Skeletal muscle satellite cell (primary cell): ENCODE measurements around the gene FBP1.

Source experiments
- H3K27me3 ChIP-seq: 2 replicates; pipeline ENCODE4 v1.7.0; 2013; ENCODE audit warnings: low read length; ENCODE audit not compliant: control insufficient read depth, insufficient read depth
- H3K36me3 ChIP-seq: 2 replicates; pipeline ENCODE4 v1.7.0; 2013; ENCODE audit warnings: mild to moderate bottlenecking, control low read depth, low read length; ENCODE audit not compliant: insufficient read depth
- H3K4me1 ChIP-seq: 2 replicates; pipeline ENCODE4 v1.7.0; 2013; ENCODE audit warnings: low read length; ENCODE audit not compliant: control insufficient read depth, insufficient read depth
- H3K4me2 ChIP-seq: 2 replicates; pipeline ENCODE4 v1.7.0; 2013; ENCODE audit warnings: mild to moderate bottlenecking, low read length
- H3K4me3 ChIP-seq: 2 replicates; pipeline ENCODE4 v1.7.0; 2013; ENCODE audit warnings: low read length
- H3K9ac ChIP-seq: 2 replicates; pipeline ENCODE4 v1.7.0; 2013; ENCODE audit warnings: mild to moderate bottlenecking, low read depth, low read length, moderate library complexity
- H3K9me3 ChIP-seq: replicated peaks from 2 replicates; pipeline ENCODE4 v1.7.0; 2013; ENCODE audit warnings: mild to moderate bottlenecking, control low read depth, low read length

Gene FBP1

DNA sequence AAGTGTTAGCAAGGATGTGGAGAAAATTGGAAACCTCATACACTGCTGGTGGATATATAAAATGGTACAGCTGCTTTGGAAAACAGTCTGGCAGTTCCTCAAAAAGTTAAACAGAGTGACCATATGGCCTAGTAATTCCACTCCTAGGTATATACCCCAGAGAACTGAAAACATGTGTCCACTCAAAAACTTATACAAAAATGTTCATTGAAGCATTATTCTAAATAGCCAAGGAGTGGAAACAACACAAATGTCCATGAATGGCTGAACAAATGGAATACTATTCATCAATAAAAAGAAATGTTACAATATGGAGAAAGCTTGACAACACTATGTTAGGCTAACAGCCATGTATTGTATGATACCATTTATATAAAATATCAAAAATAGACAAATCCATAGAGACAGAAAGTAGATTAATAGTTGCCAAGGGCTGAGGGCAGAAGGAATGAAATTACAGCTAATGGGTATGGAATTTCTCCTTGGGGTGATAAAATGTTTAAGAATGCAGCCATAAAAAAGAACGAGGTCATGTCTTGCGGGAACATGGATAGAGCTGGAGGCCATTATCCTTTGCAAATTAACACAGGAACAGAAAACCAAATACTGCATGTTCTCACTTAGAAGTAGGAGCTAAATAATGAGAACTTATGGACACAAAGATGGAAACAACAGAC lies 33.6 kb upstream of the FBP1 start:
- no peaks in the 10 kb centered on the region for H3K27me3 ChIP-seq
- H3K4me3 ChIP-seq, result no peak overlapping the region
- H3K9me3 ChIP-seq, result no peaks in the 10 kb centered on the region
- no peaks in the 10 kb centered on the region for H3K36me3 ChIP-seq
- peaks cover 35% of the 10 kb centered on the region for H3K4me1 ChIP-seq
- H3K9ac ChIP-seq, result peak overlapping the region; percentile 34
- peak overlapping the region; percentile 55 for H3K4me2 ChIP-seq

DNA sequence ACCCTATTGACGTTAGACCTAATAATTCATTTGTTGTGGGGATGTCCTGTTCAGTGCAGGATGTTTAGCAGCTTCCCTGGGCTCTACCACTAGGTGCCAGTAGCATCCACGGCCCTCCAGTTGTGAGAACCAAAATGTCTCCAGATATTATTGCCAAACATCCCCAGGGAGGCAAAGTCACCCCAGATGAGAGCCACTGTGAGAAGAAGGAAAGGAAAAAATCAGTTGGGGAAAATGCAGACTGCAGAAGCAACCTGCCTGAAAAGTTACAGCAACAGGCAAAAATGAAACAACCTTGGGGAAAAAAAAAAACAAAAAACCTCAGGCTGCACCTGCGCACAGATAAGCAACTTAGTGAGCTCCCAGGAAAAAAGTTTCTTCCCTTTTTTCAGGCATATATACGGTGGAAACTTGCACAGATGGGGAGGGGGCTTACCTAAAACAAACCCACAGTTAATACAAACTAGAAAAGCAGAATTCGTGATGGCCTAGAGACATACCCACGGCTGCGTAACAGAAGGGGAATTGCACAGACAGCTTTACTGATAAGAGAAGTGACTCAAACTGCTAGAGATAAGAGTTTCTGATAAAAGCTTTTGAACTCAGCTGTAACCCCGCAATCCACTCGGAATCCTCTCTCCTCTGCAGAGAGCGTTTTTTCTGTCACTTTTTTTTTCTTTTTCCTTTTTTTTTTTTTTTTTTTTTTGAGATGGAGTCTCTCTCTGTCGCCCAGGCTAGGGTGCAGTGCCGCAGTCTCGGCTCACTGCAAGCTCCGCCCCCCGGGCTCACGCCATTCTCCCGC lies 29.8 kb upstream of the FBP1 start:
- Histone ChIP-seq H3K9ac (no peak overlapping the region), H3K4me1 (peaks cover 20% of the 10 kb centered on the region)

DNA sequence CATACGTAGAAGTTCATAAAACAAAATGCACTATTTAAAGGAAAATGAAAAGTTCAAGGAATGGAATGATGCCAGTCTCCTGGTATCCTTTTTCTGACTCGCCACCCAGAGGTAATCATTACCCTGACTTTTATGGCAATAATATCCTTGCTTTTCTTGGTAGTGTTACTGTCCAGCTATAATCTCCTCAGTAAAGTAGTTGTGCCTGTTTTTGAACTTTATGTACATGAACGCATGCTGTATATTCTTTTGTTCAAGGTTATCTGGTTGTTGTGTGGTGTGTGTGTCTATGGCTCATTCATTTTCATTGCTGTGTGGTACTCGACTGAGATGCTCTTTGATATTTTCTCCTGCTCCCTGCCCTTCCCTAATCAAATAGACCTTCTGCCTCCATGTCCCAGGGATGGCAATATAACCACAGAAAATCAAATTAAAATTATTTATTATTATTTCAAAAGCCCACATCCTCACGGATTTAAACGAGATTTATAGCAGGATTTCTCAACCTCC lies 29.2 kb upstream of the FBP1 start:
- H3K9me3 ChIP-seq, result no peaks in the 10 kb centered on the region
- H3K9ac ChIP-seq, result no peak overlapping the region
- H3K4me2 ChIP-seq, result no peak overlapping the region
- H3K27me3 ChIP-seq, result no peaks in the 10 kb centered on the region
- H3K4me1 ChIP-seq, result peaks cover 15% of the 10 kb centered on the region
- no peak overlapping the region for H3K4me3 ChIP-seq
- H3K36me3 ChIP-seq, result no peaks in the 10 kb centered on the region

More for the DNA sequence above, 29.8 kb upstream of the FBP1 start:
- Histone ChIP-seq H3K36me3 (no peaks in the 10 kb centered on the region), H3K9me3 (no peaks in the 10 kb centered on the region), H3K27me3 (no peaks in the 10 kb centered on the region), H3K4me3 (no peak overlapping the region), H3K4me2 (no peak overlapping the region)

DNA sequence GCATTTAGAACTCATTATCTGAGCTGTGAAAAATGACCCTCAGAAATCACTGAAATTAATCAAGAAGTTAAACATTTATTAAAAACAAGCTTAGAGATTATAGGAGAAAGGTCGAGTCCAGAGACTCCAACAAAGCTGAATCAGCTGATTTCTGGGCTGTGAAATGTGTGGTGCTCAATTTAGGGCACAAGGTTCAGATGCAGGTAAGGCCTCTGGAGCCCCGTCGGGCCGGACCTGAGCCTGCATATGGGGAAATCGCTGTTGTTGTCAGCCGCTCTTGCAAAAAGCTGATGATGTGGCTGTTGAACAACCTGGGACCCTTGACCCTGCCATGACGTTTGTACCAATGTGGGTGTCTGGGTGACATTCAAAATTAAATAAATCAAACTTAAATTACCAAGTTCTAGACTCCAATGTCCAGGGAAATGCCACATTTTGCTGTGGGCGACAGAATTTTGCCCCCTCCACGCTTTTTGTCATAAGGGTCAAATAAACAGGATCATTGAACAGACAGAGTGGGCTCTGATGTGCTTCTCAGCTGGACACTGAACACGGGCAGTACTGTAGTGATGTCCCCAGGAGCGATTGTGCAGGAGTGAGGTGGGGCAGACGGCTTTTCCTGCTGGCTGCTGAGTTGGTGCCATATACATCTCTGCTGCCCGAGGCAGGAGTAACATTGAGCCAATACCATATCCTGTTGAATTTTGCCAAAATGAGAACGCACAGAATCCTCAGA lies 27.2 kb upstream of the FBP1 start:
- H3K36me3 ChIP-seq, result no peaks in the 10 kb centered on the region
- no peak overlapping the region for H3K4me2 ChIP-seq
- no peaks in the 10 kb centered on the region for H3K27me3 ChIP-seq
- no peak overlapping the region for H3K9ac ChIP-seq
- H3K4me3 ChIP-seq, result no peak overlapping the region
- H3K4me1 ChIP-seq, result peaks cover 5% of the 10 kb centered on the region
- H3K9me3 ChIP-seq, result no peaks in the 10 kb centered on the region

DNA sequence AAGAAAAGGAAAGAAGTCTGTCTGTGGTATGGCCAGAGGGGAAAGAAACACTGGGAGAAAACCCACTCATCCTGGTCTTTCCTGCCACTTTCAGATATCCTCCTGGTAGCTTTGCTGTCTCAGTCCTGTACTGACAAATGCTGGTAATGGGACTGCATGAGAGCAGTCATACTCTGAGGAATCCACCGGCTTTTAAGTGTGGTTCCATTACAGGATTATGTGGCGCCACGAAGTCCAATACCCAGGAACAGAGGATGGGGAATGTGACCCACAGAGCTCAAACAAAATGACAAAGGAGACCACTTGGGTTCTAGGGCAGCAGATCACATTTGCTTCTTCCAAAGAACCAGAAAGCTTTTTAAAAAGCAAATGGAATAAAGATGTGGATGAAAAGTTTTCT lies 26.3 kb upstream of the FBP1 start:
- H3K36me3 ChIP-seq, result no peaks in the 10 kb centered on the region
- no peaks in the 10 kb centered on the region for H3K9me3 ChIP-seq
- H3K27me3 ChIP-seq, result no peaks in the 10 kb centered on the region
- H3K4me3 ChIP-seq, result no peak overlapping the region
- H3K4me1 ChIP-seq, result peaks cover 5% of the 10 kb centered on the region
- H3K4me2 ChIP-seq, result no peak overlapping the region
- H3K9ac ChIP-seq, result no peak overlapping the region

DNA sequence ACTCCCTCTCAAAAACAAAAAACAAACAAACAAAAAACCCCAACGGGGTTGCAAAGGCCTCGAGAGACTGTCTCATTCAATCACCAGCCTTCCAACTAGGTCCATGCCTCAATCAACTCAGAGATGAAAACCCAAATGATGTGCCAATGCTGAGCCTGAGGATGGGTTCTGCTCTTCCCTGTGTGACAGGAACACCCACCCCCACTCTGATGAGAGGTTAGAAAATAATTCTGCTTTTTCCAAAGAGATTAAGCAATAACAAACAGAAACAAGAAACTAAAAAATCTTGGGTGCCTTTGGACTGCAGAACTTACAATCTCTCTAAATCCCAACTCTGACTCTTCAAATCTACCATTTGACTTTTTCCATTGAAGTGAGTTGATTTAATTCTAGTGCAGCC lies 25.5 kb upstream of the FBP1 start:
- Histone ChIP-seq H3K36me3 (no peaks in the 10 kb centered on the region), H3K9me3 (no peaks in the 10 kb centered on the region), H3K4me2 (no peak overlapping the region), H3K9ac (no peak overlapping the region), H3K4me3 (no peak overlapping the region), H3K4me1 (peaks cover 5% of the 10 kb centered on the region), H3K27me3 (no peaks in the 10 kb centered on the region)

DNA sequence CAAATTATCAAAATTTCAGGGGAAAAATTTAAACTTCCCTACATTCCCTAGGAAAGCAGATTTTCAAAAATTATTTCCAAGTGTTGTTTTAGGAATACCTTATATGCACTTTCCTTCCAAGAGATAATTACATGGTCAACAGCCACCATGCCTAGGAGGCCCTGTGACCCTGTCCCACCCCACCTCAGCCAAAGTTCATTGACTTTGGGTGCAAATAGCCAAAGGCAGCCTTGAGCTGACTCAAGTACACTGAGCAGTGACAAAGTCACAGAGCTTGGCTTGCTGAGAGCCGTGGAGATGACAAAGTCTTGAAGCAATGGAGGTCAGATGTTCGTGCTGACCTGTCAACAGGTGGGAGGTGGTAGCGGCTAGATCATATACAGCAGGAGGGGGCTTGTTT lies 24.3 kb upstream of the FBP1 start:
- Histone ChIP-seq H3K27me3 (no peaks in the 10 kb centered on the region), H3K4me3 (no peak overlapping the region), H3K9ac (no peak overlapping the region), H3K9me3 (no peaks in the 10 kb centered on the region), H3K4me2 (no peak overlapping the region), H3K36me3 (no peaks in the 10 kb centered on the region), H3K4me1 (no peaks in the 10 kb centered on the region)

DNA sequence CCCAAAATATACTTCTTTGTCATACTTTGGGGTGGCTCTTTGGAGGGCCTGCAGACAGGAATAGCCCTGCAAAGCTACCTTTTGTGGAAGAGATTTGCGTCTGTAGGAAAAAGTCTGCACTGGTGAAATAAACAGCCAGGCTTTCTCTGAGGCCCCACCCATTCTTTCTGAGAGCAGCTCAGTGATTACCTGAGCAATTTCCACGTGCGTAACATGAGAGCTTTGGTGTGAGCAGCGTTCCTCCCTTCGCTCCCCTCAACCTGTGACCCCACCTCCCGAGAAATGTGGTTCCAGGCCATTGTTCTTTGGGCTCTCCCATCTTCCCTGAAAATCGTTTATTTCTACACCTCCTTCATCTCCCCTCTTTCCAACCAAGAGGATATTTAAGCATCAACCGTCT lies 23.8 kb upstream of the FBP1 start:
- Histone ChIP-seq H3K27me3 (no peaks in the 10 kb centered on the region), H3K9me3 (no peaks in the 10 kb centered on the region), H3K9ac (no peak overlapping the region), H3K4me3 (no peak overlapping the region), H3K4me1 (no peaks in the 10 kb centered on the region), H3K4me2 (no peak overlapping the region), H3K36me3 (no peaks in the 10 kb centered on the region)

DNA sequence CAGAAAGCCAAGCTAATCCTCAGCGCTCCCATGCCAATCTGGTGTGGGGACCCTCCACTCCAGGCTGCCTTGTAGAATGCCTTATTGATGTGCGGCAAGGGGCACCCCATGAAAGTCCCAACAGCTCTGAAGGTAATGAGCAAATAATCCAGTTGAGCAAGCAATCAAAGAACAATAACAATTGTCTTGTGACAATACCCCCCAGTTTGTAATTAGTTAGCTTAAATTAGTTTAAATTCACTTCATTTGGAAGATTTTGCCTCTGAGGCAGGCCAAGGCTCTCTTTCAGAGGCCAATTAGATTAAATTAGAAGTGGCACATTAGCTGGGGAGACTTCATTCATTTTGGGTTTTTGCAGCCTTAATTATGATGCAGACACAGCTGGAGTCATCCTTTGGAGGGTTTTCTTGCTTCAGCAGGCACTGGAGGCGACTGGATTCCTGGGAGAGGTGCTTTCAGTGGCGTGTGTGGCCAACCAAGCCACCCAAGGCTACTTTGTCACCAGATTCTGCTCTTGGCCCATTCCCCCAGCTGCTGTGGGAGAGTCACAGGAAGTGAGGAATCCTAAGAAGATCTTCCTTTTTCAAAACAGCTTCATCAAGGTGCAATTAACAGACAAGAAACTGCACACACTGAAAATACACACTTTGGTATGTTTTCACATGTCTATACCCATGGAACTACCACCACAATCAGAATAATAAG lies 17.9 kb upstream of the FBP1 start:
- Histone ChIP-seq H3K4me2 (no peak overlapping the region), H3K4me1 (no peaks in the 10 kb centered on the region), H3K27me3 (peaks cover 20% of the 10 kb centered on the region), H3K4me3 (no peak overlapping the region), H3K9me3 (no peaks in the 10 kb centered on the region), H3K36me3 (no peaks in the 10 kb centered on the region), H3K9ac (no peak overlapping the region)

DNA sequence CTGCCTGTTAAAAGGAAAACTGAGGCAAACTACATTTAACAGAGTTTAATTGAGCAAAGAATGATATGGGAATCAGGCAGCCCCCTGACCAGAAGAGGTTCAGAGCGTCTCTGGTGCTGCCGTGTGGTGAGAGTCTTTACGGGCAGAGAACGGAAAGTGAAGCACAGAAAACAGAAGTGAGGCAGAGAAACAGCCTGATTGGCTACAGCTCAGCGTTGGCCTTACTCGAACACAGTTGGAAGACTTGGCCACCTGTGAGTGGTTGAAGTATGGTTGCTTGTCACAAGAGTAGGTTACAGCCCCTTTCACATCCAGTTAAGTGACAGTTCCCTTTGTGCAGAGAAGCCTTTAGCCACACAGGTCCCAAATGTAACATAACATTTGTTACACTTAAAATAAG lies 16.9 kb upstream of the FBP1 start:
- H3K4me3 ChIP-seq, result no peak overlapping the region
- peak overlapping the region; percentile 36 for H3K4me2 ChIP-seq
- no peak overlapping the region for H3K9ac ChIP-seq
- H3K27me3 ChIP-seq, result peaks cover 20% of the 10 kb centered on the region
- no peaks in the 10 kb centered on the region for H3K36me3 ChIP-seq
- no peaks in the 10 kb centered on the region for H3K9me3 ChIP-seq
- no peaks in the 10 kb centered on the region for H3K4me1 ChIP-seq

DNA sequence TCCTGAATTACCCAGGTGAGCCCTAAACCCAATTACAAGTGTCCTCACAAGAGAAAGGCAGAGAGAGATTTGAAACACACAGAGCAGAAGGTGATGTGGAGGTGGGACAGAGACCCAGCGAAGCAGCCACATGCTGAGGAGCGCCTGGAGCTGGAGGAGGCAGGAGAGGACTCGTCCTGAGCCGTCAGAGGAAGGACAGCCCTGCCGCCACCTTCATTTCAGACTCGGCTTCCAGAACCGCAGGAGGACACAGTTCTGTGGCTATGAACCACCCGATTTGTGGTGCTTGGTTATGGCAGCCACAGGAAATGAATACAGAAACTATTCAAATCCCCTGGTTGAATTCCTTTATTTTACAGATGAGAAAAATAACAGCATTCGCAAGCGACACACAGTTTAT lies 16.4 kb upstream of the FBP1 start:
- no peak overlapping the region for H3K9ac ChIP-seq
- no peak overlapping the region for H3K4me3 ChIP-seq
- peaks cover 20% of the 10 kb centered on the region for H3K27me3 ChIP-seq
- no peaks in the 10 kb centered on the region for H3K4me1 ChIP-seq
- H3K4me2 ChIP-seq, result peak overlapping the region; percentile 36
- H3K36me3 ChIP-seq, result no peaks in the 10 kb centered on the region
- H3K9me3 ChIP-seq, result no peaks in the 10 kb centered on the region
